ENCODE measurements around the gene ARMH3.
"Not testable (repeated sequence)": the region's sequence is repeated elsewhere in the genome, so short reads cannot be mapped to it uniquely, and the experiment has no call there.

The ARMH3 gene

DNA sequence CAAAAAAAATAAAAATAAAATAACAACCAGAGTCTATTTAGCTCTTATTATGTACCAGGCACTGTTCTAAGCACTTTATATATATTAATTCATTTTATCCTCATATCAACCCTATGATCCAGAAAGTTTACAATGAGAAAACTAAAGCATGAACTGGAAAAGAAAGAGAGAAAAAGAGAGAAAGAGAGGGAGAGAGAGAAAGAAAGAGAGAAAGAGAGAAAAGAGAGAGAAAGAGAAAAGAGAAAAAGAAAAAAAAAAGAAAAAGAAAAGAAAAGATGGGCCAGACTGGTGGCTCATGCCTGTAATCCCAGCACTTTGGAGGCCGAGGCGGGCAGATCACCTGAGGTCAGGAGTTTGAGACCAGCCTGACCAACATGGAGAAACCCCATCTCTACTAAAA, 9.9 kb downstream of the ARMH3 start:
- DNase-seq (ENCODE audit: low read depth in 2 of 2) = no peak

DNA sequence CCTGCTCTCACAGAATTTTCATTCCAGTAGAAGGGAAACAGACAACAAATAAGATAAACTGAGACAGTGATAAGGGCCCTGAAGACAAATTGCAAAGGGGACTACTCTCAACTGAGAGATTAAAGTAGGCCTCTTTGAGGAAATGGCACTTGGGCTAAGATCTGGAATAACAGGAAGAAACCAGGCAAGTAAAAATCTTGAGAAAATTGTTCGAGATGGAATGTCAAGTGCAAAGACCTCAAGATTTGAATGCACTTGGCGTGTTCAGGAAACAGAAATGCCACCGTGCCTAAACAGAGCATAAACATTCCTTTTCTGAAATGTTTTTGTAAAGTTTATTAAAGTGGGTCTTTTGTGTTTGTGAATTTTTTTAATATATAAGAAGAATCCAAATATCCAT, 10.7 kb downstream of the ARMH3 start:
- no peak for DNase-seq (ENCODE audit: low read depth in 2 of 2)

DNA sequence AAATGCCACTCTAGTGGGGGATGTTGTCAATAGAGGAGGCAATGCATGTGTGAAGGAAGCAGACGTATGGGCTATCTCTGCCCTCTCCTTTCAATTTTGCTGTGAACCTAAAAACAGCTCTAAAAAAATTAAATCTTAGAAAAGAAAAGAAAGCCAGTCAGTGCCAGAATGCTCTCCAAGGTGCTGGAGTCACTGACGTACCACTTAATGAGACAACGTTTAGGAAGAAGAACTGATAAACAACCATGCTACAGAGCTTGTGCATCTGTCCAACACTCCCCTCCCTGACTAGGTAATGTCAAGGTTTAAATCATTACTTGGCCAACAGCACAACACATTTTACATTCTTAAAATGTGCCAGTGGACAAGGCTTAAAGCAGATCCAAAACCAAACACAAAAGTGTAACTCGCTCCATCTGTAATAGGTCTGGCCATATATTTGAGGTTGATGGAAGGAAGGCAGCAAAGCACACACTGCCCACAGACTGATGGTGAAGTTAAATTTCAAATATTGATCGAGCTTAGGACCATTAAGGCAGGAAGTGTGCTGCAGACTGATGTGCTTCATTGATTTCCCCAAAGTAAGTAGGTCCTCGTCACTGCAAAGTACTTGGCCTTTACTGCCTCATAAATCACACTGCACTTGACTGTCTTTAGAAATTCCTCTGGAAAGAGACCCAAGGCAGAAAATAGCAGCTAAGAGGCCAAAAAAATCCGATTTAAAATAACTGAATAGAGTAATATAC, 15.5 kb downstream of the ARMH3 start:
- DNase-seq (ENCODE audit: low read depth in 2 of 2) = no peak

DNA sequence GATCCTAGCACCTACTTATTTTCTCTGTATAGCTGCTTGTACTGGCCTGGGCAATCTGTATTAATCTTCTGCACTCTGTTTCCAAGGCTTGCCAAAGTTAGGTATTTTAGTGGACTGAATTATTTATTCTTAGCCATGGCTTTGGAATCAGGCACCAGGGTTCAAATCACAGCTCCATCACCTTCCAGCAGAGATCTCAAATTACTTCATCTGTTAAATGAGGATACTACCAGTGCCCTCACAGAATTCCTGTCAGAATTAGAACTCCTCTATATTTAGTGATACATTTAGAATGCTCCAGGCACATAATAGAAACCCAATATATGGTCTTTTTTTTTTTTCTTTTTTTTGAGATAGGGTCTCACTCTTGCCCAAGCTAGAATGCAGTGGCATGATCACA, 17.6 kb downstream of the ARMH3 start:
- no peak for DNase-seq (ENCODE audit: low read depth in 2 of 2)

DNA sequence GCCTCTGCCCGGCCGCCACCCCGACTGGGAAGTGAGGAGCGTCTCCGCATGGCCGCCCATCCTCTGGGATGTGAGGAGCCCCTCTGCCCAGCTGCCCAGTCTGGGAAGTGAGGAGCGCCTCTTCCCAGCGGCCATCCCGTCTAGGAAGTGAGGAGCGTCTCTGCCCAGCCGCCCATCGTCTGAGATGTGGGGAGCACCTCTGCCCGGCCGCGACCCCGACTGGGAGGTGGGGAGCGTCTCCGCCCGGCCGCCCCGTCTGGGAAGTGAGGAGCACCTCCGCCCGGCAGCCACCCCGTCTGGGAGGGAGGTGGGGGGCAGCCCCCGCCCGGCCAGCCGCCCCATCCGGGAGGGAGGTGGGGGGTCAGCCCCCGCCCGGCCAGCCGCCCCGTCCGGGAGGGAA, 20.2 kb downstream of the ARMH3 start:
- DNase-seq (ENCODE audit: low read depth in 2 of 2) = not testable (repeated sequence)

DNA sequence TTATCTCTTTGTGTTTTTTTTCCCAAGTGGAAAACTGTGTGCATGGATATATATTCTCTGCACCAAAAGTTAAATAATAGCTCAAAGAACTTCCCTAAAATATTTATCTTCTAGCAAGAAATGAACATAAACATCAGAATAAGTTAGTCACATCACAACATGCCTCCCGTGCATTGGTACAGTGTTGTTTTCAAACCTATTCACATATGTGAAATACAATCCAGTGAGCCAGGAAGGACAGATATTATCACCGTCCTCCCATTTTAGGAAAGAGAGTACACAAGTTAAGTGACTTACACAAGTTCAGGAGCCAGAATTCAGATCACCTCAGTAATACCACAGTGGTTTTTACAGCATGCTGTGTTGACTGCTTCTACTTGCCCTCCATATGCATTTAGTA, 22.2 kb downstream of the ARMH3 start:
- no peak for DNase-seq (ENCODE audit: low read depth in 2 of 2)

DNA sequence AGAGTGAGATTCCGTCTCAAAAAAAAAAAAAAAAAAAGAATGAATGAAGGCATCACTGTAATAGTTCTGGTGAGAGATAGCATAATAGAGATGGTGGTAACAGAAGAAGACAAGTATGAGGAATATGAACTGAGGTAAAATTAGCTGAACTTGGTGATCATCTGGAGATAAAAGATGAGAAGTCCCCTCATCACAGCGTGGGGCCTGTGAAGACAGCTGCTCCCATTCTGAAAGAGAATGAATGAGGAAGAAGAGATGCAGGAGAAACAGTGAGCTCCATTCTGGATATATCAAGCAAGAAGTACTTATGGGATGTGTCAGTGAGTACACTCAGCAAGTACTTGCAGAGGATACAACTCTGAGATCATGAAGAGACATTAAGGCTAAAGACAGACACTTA, 28.7 kb downstream of the ARMH3 start:
- DNase-seq (ENCODE audit: low read depth in 2 of 2) = no peak

DNA sequence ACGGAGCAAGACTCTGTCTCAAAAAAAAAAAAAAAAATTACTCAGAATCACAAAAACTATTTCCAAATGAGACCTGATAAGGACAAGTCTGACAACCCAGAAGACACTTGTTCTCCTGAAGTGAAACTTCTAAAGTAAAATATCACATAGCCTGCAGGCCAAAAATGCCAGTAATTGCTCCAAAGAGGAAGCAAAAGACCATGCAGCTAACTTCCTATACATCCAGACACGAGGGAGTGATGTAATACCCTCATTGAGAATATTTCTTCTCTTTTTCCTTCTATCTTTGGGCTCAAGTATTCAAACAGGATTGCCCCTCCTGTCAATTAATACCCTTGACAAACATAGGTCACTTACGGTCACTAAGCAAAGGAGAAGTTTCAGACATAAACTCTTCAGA, 31.2 kb downstream of the ARMH3 start:
- DNase-seq (ENCODE audit: low read depth in 2 of 2) = no peak

DNA sequence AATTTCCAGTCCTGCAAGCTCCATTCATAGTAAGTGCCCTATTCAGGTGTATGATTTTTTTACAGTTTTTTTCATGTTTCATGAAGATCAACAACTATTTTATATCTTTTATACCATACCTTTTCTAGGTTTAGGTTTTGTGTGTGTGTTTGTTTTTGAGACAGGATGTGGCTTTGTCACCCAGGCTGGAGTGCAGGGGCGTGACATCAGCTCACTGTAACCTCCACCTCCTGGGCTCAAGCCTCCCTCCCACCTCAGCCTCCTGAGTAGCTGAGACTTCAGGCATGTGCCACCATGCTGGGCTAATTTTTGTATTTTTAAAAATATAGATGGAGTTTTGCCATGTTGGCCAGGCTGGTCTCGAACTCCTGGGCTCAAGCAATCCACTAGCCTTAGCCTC, 35.0 kb downstream of the ARMH3 start:
- no peak for DNase-seq (ENCODE audit: low read depth in 2 of 2)

DNA sequence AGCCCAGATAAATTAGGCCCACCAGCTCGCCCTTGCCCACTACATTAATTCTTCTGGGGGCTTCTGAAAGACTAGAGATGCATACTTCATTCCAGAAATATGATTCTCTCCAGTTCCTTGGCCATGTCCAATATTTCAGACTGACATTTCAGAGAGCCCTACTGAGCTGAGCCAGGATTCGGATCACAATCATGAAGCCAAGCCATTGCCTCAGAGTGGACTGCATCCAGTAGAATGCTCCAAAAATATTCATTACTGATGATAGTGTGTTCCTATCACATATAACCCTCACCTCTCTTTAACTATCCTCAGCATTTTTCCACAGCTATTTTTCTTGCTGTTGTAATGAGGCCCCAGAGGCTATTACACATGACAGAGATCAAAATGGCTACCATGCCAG, 38.7 kb downstream of the ARMH3 start:
- no peak for DNase-seq (ENCODE audit: low read depth in 2 of 2)

DNA sequence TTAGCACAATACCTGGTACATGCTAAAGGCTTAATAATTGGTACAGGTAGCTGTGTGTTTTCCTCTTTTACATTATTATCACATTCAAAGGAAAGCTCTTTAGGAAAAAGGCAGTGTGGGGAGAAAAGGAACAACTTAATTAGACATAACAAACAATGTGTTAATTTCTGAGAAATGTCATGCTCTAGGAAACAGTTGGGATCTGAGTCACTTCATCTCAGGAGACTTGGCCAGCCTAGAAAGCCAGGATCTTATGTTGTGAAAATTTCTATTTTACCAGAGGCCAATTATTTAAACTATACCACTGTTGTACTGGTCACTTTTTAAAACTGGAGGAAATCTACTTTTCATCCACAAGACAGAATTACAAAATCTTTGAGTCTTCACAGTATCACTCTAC, 39.6 kb downstream of the ARMH3 start:
- DNase-seq (ENCODE audit: low read depth in 2 of 2) = no peak

DNA sequence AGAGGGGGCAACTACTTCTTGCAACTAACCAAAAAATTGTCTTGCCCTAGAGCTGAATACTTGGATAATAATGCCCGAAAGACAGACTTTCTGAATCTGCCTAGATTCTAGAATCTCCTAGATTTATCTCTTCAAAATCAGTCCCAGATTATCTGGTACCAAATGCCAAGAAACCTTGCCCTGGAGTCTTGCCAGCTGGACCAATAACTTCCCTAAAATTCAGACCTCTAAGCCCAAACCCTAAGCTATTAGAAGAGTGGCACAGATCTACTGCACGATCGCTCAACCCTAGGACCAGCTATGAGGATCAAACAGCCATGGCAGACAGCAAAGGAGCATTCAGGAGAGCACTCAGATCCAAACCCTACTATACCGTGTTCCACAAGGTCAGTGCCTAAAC, 45.0 kb downstream of the ARMH3 start:
- DNase-seq (ENCODE audit: low read depth in 2 of 2) = no peak

DNA sequence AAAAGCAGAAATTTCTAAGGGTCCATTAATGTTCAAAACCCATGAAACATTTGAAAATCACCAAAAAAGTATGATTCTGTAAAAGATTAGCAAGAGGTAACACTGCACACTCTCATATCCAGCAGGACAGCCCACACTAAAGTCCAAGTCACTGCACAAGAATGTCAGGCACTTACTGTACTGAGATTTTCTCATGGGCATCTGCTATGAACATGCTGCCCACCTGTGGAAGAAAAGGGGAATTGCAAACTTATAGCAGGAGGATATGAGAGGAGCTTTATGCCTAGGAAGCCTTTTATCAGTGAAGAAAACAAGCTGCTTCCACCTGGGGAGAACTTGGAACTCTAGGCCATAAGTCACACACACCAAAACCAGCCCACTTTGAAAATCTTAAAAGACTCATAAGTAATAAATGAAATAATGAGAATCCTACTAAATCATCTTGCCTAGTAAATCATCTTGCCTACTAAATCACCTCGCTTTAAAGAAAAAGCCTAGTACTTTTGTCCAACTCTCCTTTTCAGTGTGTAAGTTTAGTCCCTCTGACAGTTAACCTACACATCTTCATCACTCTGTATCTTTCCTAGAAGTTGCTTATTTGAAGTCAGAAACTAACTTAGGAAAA, 46.1 kb downstream of the ARMH3 start:
- DNase-seq (ENCODE audit: low read depth in 2 of 2) = no peak

DNA sequence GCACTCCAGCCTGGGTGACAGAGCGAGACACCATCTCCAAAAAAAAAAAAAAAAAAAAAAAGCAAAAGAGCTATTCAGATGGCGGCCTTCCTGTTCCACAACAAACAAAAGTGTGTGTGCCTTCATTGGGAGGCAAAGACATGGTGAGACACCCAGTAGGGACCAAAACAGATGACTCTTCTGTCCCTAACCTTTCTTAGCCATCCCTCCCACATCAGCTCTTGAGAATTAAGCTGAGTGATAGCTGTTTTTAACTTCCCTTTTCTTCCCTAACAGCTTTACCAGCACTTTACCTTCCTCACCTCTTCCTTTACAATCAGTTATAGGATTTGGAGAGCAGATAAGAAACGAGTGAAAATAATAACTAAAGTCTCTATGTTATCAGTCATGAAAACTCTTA, 48.2 kb downstream of the ARMH3 start:
- DNase-seq (ENCODE audit: low read depth in 2 of 2) = no peak

DNA sequence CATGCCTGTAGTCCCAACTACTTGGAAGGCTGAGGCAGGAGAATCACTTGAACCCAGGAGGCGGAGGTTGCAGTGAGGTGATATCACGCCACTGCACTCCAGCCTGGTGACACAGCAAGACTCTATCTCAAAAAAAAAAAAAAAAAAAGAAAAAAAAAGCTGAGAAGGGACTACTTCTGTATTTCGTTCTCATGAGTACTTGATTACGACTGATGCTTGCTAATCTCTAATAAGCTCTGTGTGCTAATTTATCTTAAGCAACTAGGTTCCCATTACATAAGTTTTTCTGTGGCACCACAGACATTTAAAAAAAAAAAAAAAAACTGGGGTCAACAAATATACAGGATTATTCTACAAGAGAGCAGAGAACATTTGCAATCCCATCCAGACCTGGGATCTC, 48.9 kb downstream of the ARMH3 start:
- not testable (repeated sequence) for DNase-seq (ENCODE audit: low read depth in 2 of 2)

DNA sequence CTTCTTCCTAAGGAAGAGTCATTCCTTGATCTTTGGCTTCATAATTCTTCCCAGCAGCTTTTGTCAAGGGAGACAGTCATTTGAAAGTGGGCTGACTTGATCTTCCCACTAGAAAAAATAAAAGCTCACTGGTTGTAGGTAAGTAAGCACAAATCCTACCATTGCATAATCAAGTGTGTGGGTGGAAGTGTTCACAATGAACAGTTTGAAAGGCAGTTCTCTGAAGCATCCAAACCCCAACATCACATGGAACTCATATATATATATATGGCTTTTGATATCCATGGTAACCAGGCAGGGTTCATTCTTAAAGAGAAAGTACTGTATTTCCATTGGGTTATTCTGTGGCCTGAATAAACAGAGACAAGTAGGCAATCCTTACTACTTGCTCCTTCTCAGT, 51.6 kb downstream of the ARMH3 start:
- DNase-seq (ENCODE audit: low read depth in 2 of 2) = no peak

DNA sequence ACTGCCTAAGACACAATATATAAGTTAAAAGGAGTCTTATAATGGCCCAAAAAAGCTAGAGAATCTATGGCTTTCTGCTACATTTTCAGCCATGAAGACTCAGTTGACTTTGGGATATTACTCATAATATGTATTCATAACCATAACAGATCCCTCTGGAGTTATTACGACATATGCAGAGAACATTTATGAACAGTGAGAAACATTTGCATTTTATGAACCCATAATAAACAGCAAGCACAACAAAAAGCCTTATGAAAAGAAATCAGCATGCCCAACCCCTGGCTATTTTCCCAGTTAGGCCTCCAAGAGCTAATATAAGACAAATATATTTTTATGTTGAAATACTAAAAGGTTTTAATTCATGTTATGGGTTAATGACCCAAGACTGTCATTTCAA, 52.4 kb downstream of the ARMH3 start:
- DNase-seq (ENCODE audit: low read depth in 2 of 2) = no peak

DNA sequence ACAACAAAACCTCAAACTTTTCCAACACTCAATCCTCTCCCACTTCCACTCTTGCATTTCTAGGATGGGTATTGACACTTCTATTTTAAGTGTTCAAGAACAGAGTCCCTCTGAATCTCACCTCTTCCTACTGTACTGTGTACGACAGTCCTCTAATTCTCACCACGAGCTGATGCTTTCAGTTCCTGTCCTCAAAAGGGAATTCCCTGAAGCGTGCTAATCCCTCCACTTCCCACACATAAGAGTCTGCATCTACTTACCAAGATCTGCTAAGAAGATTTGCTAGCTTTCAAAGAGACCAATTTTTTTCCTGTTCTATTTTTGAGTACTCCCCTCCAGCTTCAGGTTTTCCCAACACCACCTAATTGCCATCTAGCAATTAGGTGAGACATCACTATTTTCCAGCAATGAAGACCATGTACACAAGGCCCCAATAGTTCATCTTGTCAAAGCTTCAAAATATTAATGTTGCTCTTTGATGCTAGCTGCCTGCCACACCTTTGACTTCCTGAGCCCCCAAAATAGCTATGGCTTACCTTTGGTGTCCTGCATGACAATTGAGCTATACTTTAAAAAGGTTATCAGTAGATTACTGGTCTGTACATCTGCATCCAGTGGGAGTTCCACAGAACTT, 54.4 kb downstream of the ARMH3 start:
- no peak for DNase-seq (ENCODE audit: low read depth in 2 of 2)

DNA sequence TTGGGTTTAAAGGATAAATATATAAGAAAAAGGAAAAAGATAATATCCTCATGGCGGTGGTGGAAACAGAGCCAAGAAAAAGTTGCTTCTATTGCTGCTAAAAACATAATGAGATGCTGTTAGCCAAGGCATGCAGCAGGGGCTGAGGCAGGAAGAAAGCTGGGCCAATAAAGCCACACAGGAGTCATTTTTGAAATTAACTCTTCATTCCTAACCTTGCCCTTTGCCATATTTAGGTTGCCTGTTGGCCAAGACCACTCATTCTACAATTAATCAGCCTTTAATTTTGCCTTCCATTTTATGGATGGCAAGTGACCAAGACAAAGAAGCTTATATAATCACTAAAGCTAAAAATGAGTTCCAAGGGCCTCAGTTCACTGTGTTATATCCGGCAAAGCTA, 58.2 kb downstream of the ARMH3 start:
- DNase-seq (ENCODE audit: low read depth in 2 of 2) = no peak

DNA sequence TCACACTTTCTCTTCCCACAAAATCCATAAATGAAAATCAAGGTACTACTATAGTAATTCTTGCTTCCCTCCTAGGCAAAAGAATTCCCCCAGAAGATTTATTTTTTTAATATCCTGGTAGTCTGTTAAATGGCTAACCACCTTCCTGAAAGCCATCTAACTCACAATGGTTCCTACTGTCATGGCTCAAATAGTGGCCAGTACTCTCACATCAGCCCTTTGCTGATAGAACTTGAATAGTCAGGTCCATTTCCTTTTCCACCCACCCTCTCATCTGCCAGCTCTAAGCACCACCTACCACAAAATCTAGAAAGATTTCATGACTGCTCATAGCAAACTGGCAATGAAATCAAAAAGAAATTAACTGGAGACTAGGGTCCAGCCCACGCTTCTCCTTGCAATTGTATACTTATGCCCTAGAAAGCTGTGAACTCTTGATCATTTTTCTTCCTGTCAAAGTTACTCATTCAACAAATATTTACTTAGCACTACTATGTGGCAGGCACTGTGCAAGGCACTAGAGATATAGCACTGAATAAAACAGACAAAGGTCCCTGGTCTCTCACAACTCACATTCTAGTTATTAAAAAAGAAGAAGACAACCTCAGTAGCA, 60.4 kb downstream of the ARMH3 start:
- DNase-seq (ENCODE audit: low read depth in 2 of 2) = no peak

DNA sequence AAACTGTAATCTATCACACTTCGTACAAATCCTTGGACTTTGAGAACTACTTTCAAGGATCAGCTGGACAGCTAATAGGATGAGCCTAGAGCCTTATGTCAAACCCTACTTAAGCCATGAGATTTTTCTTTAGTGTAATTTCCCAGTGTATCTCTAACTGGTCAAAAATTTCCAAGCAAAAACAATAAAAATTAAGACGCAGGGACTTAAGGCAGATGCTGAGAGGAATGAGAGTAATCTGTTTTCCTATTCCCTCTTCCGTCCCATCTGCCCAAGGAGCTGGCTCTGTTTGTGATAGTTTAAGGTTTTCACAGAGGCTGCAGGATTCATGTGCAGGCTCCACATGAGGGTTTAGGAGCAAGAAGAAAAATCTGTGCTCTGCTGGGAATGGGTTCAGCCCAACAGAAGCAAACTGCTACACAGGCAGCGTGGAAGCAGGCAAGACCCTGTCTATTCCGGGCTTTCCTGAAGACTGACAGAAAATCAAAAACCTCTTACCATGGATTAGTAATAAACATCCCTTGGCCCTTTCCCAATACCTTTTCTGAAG, 62.2 kb downstream of the ARMH3 start:
- DNase-seq (ENCODE audit: low read depth in 2 of 2) = no peak

DNA sequence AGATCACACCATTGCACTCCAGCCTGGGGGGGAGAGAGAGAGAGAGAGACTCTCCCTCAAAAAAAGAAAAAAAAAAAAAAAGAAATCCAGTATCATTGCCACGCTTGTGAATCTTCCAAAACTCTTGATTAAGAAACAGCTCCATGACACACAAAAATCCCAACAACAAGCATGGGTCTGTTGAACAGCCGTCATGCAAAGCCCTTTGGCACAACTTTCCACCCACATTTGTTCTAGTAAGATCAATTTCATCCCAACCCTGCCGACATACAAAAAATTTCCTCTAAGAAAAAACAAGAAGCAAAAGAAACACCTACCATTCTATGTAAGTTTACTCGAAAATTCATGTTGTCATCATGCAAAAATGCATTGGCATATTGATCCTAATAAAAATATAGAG, 62.8 kb downstream of the ARMH3 start:
- no peak for DNase-seq (ENCODE audit: low read depth in 2 of 2)

DNA sequence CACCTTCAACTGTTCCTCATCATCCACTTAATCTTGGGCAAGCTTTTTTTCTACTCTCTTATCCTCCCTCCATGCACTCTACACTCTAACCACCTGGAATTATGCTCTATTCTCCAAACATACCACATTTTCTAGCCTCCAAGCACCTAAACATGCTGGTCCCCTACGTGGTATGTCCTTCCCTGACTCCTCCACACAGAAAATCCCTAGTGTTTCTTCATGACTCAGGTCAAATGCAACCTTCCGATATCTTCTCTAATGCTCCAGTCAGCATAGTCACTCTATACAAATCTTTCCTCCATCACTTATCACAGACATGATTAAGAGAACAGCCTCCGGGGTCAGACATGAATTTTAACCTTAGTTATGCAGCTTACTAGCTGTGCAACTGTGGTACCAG, 68.8 kb downstream of the ARMH3 start:
- no peak for DNase-seq (ENCODE audit: low read depth in 2 of 2)

Data from stimulated activated CD8-positive, alpha-beta memory T cell treated with anti-CD3 and anti-CD28 coated beads, Interleukin-2, amount 100 ng/mL, for 48 hours (primary cell).